ENCODE data around the gene TMCC1. TPM values are rescaled to one million over a fixed set of nuclear protein-coding genes. Genes with fewer than 3 reads are reported as not detected.
A peak's percentile ranks its signal among the peaks of the same experiment; 100 is the strongest.

Gene TMCC1
- total and polyA plus RNA-seq, 2 donors (not counting 3 experiments of a cell fraction or from before 2014, with no cell fraction given), result 17.4 to 38.4 TPM

DNA sequence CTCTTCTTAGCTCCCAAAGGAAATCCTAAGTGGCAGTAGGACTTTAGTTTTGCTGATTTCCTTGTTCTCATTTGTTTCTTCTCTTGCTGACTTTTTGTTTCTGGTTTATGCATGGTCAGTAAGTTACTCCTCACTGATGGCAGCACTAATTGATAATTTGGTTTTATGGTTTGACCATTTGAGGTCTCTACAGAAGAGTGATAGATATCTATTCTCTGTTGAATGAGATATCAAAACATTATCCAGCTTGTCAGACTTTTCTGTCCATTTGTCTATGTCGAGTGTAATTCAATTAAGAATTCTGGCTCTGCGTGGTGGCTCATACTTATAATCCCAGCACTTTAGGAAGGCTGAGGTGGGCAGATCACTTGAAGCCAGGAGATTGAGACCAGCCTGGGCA, 202.5 kb downstream of the TMCC1 start:
- FAIRE-seq, result no peak
- ChIA-PET POLR2A (no interaction called here), CTCF (interaction anchor here (0.9 kb wide), 2 partner anchors 12 to 13 kb away, joined by 4 to 5 read pairs; no protein-coding TSS in a partner anchor)
- TF ChIP-seq EZH2 (IDR thresholded peaks at IDR 0.05; ENCODE audit: borderline replicate concordance, low read depth, low read length, severe bottlenecking), result no peak
- TF ChIP-seq, protein P1, sequence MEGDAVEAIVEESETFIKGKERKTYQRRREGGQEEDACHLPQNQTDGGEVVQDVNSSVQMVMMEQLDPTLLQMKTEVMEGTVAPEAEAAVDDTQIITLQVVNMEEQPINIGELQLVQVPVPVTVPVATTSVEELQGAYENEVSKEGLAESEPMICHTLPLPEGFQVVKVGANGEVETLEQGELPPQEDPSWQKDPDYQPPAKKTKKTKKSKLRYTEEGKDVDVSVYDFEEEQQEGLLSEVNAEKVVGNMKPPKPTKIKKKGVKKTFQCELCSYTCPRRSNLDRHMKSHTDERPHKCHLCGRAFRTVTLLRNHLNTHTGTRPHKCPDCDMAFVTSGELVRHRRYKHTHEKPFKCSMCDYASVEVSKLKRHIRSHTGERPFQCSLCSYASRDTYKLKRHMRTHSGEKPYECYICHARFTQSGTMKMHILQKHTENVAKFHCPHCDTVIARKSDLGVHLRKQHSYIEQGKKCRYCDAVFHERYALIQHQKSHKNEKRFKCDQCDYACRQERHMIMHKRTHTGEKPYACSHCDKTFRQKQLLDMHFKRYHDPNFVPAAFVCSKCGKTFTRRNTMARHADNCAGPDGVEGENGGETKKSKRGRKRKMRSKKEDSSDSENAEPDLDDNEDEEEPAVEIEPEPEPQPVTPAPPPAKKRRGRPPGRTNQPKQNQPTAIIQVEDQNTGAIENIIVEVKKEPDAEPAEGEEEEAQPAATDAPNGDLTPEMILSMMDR (IDR thresholded peaks at IDR 0.05; ENCODE audit: extremely low read depth in 1 of 2, insufficient read depth in 1 of 2, low read depth in 1 of 2, low read length in 2 of 2), result no peak
- TF ChIP-seq POLR2A (IDR thresholded peaks at IDR 0.05; ENCODE audit: low read depth, low read length), result no peak
- no peak for TF ChIP-seq FOS (IDR thresholded peaks at IDR 0.05; ENCODE audit: borderline replicate concordance, insufficient read depth, low read length)
- no TSS peak for BruUV-seq (replicated peaks)
- Histone ChIP-seq H3K9me3 (replicated peaks; ENCODE audit: control insufficient read depth, insufficient read depth, low read length) (no peaks in the 10 kb centered on the region), H2AFZ (ENCODE audit: low read depth, low read length) (no peak overlapping the region), H3K36me3 (ENCODE audit: control insufficient read depth in 2 of 2, extremely low read depth in 1 of 2, insufficient read depth in 2 of 2, low read length in 2 of 2) (no peaks in the 10 kb centered on the region), H3K9me1 (replicated peaks; ENCODE audit: control insufficient read depth, extremely low read depth, insufficient read depth, low read length) (no peaks in the 10 kb centered on the region), H3K4me1 (ENCODE audit: control insufficient read depth, extremely low read depth, insufficient read depth, low read length) (no peaks in the 10 kb centered on the region), H3K4me2 (ENCODE audit: insufficient read depth, low read length) (no peak overlapping the region), H4K20me1 (replicated peaks; ENCODE audit: control insufficient read depth, extremely low read depth, insufficient read depth, low read length) (peaks cover 3% of the 10 kb centered on the region), H3K79me2 (ENCODE audit: control insufficient read depth, insufficient read depth, low read length) (no peaks in the 10 kb centered on the region), H3K4me3 (replicated peaks in 1 of 3; ENCODE audit: insufficient read depth in 1 of 3, low read depth in 1 of 3, low read length in 3 of 3) (no peak overlapping the region), H3K27me3 (ENCODE audit: control insufficient read depth in 2 of 2, insufficient read depth in 2 of 2, low read length in 2 of 2) (no peaks in the 10 kb centered on the region), H3K27ac (ENCODE audit: insufficient read depth, low read depth, low read length) (no peak overlapping the region), H3K9ac (replicated peaks; ENCODE audit: extremely low read depth, insufficient read depth, low read length) (no peak overlapping the region)
- dilution Hi-C loops (cut with MboI; ENCODE audit: extremely low pct_ligation_motif_present, low sequenced_read_pairs) (no loop called here), intact Hi-C loops (cut with micrococcal nuclease) (no loop called here)
- no peak for DNase-seq (ENCODE audit: low read depth, low spot score)

DNA sequence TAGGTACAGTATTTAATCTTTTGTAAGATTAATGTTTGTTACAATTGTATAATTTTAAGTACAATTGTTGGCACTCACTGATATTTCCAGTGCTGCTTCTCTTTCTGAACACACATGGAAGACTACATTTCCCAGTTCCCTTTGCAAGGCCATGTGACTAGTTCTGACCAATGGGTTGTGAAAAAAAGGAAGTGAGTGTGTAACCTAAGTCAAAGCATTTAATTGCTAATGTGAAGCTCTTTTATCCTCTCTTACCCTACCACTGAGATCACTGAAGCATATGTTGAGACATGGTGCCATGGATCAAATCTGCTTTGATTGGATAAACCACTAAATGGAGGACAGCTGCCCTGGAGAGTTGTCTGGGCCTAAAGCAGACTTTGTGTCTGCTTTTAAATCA, 203.1 kb downstream of the TMCC1 start:
- ChIA-PET POLR2A (no interaction called here), CTCF (interaction anchor here (0.9 kb wide), 2 partner anchors 11 to 13 kb away, joined by 4 to 5 read pairs; no protein-coding TSS in a partner anchor)
- Histone ChIP-seq H3K27me3 (ENCODE audit: control insufficient read depth in 2 of 2, insufficient read depth in 2 of 2, low read length in 2 of 2) (no peaks in the 10 kb centered on the region), H2AFZ (ENCODE audit: low read depth, low read length) (no peak overlapping the region), H3K9me1 (replicated peaks; ENCODE audit: control insufficient read depth, extremely low read depth, insufficient read depth, low read length) (no peaks in the 10 kb centered on the region), H3K9me3 (replicated peaks; ENCODE audit: control insufficient read depth, insufficient read depth, low read length) (no peaks in the 10 kb centered on the region), H4K20me1 (replicated peaks; ENCODE audit: control insufficient read depth, extremely low read depth, insufficient read depth, low read length) (peaks cover 3% of the 10 kb centered on the region), H3K9ac (replicated peaks; ENCODE audit: extremely low read depth, insufficient read depth, low read length) (no peak overlapping the region), H3K4me1 (ENCODE audit: control insufficient read depth, extremely low read depth, insufficient read depth, low read length) (no peaks in the 10 kb centered on the region), H3K4me2 (ENCODE audit: insufficient read depth, low read length) (no peak overlapping the region), H3K79me2 (ENCODE audit: control insufficient read depth, insufficient read depth, low read length) (no peaks in the 10 kb centered on the region), H3K36me3 (ENCODE audit: control insufficient read depth in 2 of 2, extremely low read depth in 1 of 2, insufficient read depth in 2 of 2, low read length in 2 of 2) (no peaks in the 10 kb centered on the region), H3K4me3 (replicated peaks in 1 of 3; ENCODE audit: insufficient read depth in 1 of 3, low read depth in 1 of 3, low read length in 3 of 3) (no peak overlapping the region), H3K27ac (ENCODE audit: insufficient read depth, low read depth, low read length) (no peak overlapping the region)
- dilution Hi-C loops (cut with MboI; ENCODE audit: extremely low pct_ligation_motif_present, low sequenced_read_pairs), result no loop called here
- BruUV-seq (replicated peaks), result no TSS peak
- TF ChIP-seq MYC (IDR thresholded peaks at IDR 0.05; ENCODE audit: low read depth, low read length), result no peak
- no peak for TF ChIP-seq POLR2A (IDR thresholded peaks at IDR 0.05; ENCODE audit: low read depth, low read length)
- no peak for TF ChIP-seq POLR2AphosphoS5 (IDR thresholded peaks at IDR 0.05; ENCODE audit: insufficient read depth, low read depth, low read length)
- TF ChIP-seq, protein P2, sequence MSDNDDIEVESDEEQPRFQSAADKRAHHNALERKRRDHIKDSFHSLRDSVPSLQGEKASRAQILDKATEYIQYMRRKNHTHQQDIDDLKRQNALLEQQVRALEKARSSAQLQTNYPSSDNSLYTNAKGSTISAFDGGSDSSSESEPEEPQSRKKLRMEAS (IDR thresholded peaks at IDR 0.05; ENCODE audit: insufficient read depth, insufficient read length), result peak; percentile 81
- TF ChIP-seq FOS (IDR thresholded peaks at IDR 0.05; ENCODE audit: borderline replicate concordance, insufficient read depth, low read length), result no peak
- TF ChIP-seq EZH2 (IDR thresholded peaks at IDR 0.05; ENCODE audit: borderline replicate concordance, low read depth, low read length, severe bottlenecking), result no peak
- FAIRE-seq (peak; percentile 76), DNase-seq (ENCODE audit: low read depth, low spot score) (peak; percentile 81)
- intact Hi-C loops (cut with micrococcal nuclease), result no loop called here
